GM04504 (cell line): ENCODE measurements around the gene CACNA2D4.

Experiments used
- DNase-seq: peaks from one replicate; pipeline ENCODE4 v3.0.0-alpha.2; 2012; ENCODE audit warnings: low read depth

CACNA2D4 gene

DNA sequence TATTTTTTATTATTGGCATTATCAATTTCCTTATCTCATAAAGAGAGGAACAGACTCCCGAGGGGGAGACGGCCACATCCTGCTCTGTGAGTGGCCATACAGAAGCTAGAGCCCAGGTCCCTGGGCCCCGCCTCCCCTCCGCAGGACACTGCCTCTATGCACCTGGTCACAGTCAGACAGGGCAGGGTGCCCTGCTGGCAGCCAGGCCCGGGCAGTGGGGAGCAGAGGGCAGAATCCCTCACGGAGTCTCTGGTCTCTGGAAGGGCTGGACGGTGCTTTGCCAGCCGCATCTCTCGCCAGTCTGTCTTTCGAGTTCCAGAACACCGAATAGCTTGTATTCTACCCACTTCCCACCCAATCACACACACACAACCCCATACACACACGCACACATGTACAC is 16.4 kb upstream of the CACNA2D4 start:
- no peak for DNase-seq

DNA sequence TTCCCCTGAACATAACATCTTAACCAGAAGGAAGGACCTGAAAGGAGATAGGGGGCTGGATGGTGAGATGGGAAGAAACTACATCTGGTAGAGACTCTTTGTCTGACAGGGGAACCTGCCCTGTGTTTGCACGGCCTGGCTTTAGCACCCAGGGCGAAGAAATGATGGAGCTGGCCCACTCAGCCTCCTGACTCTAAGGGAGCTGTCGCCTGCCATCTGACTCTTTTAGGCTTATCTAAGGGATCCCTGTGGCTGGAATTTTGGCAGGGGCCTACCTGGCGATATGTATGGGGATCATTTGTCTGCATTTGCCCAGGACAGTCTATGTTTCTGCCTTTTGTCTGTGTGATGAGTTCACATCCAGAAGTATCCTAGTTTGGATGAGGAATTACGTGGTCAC is 15.6 kb upstream of the CACNA2D4 start:
- no peak for DNase-seq

DNA sequence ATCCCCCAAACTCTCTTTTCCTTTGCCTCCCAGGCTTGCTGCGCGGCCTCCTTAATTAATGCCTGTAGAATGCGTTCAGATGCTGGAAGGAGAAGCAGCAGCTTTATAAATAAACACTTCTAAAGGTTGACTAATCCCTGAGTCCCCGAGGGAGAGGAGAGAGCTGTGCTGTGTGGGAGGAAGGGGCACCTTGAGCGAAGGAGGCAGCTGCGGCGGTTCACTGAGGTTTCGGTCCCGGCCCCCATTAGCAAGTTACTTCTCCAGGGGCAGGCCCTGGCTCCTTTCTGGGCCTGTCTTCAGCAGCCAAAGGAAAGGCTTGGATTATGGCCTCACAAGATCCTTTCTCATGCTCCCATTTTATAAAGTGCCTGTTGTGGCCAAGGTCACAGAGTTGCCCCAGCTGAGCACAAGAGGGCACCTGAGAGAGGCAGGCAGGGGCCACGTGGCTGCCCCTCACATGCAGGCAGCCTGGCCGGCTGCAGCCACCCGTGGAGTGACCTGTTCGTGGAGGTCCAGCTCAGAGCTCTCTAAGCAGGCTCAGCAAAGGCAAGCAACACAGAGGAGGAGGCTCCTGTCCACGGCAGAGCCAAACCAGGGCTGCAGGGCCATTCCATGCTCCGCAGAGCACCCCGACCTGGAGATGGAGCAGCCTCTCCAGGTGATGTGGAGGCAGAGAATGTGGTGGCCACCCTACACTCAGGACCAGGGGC is 15.0 kb upstream of the CACNA2D4 start:
- no peak for DNase-seq

DNA sequence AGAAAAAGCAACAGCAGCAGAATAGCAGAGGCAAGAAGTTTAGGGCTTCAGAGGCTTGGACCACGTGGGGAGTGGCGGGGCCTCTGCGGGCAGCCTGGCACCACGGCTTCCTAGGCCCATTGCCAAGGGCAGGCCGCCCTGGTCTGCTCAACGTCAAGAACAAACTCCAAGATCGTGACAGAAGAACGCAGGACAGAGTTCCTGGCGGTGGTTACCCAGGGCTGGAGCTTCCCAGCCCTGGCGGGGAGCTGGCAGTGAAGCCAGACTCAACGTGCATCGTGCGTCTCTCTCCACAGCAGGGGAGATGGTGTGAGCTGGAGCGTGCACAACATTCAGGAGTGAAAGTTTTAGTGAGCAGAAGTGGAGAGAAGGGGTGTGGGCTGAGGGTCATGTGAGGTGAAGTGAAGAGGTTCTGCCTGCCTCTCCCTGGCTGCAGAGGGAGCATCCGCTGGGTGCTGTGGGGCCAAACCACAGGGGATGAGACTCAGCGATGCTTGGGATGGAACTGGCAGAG is 13.9 kb upstream of the CACNA2D4 start:
- DNase-seq = no peak

DNA sequence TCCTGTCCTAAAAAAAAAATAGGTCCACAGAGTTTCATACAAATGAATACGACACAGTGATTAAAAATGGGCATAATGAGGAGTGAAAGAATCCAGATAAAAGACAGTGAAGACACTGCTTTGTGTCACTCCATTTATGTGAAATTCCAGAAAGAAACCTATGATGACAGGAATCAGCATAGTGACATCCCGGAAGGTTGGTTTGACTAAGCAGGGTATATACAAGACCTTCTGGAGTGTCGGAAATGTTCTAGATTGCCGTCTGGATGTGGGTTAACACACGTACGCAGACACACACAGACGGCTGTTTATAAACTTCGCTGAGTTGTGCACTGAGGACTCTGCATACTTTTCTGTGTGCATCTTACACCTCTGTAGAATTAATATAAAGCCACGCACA is 13.2 kb upstream of the CACNA2D4 start:
- no peak for DNase-seq

DNA sequence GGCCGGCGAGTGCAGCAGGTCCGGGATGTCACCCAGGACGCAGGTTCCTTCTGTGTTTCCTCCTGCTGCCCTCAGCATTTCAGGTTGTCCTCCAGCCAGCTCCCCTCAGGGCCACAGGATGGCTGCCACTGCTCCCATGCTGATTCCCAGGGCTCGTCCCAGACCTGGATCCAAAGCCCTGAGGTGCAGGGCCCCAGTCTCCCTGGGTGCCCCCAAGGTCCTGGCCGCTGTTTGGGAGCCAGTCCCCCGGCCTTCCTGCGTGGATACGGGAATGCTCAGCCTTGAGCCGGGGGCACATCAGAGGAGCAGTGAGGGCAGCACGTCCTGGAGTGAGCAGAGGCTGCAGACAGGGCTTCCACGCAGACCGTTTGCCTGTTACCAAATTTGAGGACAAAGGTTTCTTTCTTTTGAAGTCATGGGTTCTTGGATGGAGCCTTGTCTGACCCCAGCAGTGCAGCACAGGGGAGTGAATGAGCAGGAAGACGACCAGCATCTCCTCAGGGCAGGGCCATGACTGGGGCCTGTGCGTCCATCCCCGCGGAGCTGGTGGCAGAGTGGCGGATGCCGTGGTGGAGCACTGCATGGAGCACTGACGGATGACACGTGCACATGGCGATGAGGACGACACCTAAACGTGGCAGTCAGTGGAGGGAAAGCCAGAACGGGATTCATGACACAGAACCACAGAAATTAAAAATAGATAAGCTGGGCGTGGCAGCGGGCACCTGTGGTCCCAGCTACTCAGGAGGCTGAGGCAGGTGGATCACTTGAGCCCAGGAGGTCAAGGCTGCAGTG is 12.5 kb upstream of the CACNA2D4 start:
- no peak for DNase-seq

DNA sequence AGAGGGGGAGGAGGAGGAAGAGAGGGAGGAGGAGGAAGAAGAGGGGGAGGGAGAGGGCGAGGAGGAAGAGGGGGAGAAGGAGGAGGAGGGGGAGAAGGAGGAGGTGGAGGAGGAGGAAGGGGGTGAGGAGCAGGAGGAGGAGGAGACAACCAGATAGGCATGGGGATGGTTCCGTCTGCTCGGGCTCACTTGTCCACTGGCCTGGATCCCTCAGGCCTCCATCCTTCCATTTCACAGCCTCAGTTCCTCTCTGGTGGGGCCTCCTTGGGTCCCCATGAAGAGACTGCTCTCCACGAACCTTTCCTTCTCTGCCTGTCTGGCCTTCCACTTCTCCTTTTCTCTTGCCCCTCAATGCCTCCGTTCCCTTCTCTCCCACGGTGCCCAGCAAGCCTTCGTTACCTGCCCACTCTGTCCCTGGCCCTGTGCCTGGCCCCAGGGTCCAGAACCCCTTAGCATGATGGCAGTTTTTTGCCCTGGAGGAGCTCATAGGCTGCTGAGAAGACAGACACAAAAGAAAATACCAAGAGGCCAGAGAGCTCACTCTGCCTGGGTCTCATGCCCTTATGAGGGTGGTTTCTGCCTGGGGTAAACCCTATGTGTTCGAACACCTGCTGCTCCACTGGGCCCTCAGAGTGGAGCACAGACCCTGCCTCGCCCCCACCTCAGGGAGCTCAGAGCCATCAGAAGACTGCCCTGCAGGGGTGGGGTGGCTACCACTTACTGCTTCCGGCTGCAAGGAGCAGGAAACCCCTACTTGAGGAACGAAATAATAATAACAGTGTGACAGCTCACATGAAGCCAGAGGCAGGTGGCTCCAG is 11.7 kb upstream of the CACNA2D4 start:
- no peak for DNase-seq

DNA sequence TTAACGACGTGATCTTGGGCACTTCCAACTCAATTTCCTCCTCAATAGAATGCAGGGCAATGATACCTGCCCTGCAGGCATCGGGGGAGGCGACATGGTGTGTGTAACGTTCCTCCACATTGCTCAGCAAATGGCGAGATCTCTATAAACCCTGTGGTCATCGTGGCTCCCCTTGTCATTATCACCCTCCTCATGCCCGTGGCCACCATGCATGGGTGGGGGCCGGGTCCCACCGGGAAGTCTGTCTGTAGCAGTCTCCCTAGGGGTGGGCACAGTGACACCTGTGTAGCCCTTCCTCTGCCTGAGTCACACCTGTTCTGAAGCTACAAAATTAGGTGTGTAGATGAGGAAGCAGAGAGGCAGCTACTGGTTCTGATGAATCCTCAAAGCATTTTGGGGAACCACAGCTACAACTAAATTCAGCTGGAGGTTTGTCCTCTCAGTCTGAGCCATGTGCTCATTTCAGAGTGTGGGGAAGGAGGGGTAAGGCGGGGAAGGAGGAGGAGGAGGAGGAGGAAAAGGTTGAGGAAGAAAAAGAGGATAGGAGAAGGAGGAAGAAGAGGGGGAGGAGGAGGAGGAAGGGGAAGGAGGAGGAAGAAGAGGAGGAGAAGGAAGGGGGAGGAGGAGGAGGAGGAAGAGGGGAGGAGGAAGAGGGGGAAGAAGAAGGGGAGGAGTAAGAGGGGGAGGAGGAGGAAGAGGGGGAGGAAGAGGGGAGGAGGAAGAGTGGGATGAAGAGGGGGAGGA is 11.0 kb upstream of the CACNA2D4 start:
- no peak for DNase-seq

DNA sequence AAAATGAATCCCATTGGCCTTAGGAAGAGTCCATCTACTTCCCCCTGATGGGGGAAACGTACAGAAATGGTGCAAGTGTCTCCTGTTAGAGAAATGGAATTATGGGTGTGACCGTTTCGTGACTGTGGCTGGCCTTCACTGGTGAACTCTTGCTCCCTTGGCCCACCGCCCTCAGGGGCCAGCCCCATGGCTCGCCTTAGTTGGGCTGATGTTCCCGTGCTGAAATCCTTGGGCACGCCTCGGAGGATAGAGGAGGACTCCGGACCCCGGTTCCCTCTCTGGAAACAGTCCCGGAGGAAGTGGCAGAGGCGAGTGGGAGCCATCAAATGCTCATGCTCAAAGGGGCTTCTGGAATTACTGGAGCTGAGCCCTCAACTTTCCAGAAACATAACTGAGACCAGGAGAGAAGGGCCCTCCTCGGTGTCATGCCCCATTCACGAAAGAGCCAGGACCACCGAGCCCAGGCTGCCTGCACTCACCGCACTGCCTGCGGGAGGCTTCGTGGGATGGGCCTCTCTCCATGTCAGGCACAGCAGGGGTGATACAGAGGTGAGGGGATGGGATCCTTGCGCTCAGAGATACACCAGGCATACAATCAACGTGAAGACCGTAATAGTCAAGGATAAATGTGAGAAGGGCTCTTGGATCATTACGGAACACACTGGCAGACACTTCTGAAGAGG is 10.1 kb upstream of the CACNA2D4 start:
- DNase-seq = no peak

DNA sequence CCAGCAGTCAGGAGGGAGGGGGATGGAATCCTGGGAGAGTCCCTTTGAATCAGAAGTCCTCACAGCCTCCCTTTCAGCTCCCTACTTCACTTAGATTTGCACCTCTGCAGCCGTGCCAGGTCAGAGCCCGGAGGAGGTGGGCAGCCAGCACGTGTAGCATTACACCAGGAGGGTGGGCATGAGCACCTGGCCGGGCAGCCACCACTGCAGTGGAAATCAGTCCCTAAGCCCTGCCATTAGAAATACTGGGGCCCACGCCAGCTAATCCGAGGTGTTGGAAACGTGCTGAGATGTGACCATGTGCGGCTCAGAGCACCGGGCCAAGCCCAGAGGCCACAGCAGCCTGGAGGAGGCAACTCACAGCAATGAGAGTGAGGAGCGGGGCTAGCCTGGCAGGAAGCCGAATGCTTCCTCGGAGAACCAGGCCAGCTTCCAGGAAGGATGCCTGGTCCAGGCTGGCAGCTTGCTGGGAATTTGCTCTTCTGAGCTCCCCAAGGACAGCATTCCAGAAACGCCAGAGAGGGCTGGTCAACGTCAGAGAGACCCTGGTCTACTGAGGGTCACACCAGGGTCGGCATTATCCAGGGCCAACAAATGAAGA is 9.4 kb upstream of the CACNA2D4 start:
- DNase-seq = no peak

DNA sequence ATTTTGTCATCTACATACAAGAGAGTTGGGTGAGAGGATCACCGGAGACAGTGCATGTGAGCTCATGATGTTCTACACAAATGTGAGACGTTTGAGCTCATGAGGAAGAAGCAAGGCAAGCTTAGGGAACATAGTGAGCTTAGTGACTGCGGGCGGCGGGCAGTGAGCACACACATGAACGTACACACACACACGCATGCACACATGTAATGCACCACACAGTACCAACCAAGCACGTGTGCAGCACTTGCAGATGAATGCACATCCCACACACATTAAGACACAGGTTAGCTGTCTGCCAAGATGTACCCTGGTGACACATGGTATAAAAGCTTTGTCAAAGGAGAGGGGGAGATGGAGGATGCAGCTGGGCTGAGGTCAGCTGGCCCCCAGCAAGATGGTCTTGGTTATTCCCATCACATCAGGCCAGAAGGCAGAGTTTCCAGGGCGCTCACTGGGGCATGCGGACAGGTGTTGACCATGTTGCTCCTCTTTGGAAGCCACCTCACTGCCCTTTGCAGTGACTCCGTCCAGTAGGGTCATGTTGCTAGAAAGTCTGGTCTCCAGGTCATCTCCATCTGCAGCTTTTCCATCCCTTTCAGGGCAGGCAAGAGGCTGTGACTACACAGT is 8.7 kb upstream of the CACNA2D4 start:
- no peak for DNase-seq

DNA sequence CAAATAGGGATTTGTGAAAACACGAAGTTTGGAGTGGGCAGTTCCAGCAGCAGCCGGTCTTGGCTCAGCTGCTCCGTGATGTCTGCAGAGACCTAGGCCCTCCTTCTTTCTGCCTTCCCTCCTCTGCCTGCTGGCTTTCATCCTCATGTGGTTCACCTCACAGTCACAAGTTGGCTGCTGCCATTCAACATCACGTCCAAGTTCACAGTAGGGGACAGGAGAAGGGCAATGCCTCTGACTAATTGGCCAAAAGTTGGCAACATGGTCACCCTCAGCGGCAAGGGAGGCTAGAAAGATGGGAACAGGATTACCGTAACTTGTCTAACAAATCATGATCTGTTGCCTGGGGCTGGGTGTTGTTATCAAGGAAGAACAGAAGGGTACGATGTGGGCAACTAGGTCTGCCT is 7.8 kb upstream of the CACNA2D4 start:
- no peak for DNase-seq

DNA sequence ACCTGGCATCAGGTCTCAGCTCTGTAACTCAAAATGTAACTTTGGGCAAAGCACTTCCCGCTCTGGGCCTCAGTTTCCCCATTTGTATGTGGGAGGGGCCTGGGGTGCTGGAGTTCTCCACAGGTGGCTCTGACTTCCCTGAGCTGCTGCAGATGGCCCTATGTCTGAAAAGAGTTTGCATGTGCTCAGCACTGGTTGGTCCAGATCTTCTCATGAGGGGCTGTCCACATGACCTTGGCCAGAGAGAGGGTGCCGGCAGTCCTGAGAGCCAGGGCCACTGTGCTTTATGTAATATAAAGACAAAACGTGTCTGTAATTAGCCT is 7.2 kb upstream of the CACNA2D4 start:
- no peak for DNase-seq

DNA sequence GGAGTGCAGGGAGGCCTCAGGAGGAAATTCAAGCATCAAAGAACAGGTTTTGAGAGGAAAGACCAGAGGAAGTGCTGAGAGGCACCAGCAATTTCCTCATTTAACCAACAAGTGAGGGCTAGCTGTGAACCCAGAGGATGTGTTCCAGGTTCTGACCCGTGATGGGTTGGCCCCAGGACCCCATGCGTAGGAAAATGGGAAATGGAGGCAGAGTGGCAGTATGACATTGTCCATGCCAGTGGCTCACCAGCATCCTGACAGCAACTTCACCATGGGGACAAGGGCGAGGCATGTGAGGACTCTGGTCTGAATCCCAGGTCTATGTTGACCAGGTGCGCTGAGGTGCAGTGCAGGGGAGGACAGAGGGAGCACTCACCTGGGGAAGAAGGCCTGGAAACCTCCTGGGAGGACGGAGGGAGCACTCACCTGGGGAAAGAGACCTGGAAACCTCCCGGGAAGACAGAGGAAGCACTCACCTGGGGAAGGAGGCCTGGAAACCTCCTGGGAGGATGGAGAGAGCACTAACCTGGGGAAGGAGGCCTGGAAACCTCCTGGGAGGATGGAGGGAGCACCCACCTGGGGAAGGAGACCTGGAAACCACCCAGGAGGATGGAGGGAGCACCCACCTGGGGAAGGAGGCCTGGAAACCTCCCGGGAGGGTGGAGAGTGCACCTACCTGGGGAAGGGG is 6.7 kb upstream of the CACNA2D4 start:
- no peak for DNase-seq

DNA sequence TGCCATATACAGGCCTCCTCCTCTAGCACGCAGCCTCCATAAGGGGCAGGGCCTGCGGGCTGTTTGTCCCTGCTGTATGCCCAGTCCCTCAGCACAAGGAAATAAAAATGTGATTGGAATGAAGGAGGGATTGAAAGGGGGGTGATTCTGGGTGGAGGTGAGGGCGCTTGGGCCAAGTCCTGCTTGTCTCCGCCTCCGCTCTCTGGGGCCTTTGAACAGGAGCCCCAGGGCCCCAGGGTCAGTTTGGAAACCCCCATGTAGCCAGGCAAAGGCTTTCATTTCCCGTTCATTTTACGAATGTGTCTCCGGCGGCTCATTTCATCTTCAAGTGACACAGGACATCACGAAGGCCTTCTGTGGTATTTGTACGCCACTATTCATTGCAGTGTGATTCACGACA is 4.5 kb upstream of the CACNA2D4 start:
- DNase-seq = no peak

DNA sequence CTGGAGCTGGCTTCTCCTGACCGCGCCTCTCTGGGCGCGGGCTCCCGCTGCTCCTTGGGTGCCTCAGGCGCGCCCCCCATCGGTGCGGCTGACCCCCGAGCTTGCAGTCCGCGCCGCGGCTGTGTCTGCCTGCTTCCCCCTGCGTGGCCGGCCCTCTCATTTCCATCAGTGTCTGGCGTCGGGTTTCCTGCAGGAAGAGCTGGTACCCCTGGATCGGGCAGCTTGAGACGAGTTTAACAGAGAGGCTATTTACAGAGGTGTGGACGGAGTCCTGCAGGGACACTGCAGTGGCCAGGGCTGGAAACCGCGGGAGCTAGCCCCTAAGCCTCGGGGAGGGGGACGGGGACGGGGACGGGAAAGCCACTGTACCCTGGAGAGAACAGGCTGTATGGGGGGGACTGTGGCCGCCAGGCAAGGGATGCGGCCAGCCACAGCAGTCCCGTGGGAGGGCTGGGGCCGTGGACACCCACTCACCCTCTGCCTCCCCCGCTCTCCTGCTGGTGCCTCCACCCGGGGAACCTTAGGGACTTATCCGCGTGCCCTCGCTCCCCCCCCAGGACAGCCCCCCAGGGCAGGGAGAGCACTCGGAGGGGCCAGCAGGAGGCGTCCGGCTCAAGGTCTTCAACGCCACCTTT is 3.7 kb upstream of the CACNA2D4 start:
- DNase-seq = no peak

DNA sequence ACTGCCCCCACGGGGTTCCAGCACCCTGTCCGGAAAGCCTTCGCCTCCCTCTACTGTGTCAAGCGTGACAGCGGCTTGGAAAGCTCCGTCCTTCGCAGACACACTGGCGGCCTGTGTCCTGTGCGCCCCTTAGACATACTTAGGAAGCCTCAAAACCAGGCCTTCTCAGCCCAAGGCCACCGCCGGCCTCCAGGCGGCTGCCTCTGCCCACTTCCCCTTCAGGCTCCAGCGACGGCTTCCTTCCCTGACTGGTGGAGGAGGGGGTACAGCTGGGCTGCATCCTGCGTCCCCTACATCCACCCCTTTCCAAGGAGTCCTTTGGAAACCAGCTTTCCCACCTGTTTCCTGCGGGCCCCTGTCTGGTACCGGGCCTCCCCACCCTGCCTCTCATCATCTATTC is 2.5 kb upstream of the CACNA2D4 start:
- DNase-seq = no peak

DNA sequence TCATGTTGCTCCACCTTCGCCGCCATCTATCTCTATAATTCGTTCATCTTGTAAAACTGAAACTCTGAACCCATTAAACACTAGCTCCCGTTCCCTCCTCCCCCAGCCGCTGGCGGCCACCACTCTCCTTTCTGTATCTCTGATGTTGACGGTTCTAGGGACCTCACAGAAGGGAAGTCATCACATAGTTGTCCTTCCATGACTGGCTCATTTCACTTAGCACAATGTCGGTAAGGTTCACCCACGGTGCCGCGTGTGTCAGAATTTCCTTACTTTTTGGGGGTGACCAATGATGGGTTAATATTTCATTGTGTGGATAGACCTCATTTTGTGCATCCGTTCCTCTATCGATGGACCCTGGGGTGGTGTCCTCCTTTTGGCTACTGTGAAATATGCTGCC is 2.0 kb upstream of the CACNA2D4 start:
- no peak for DNase-seq

DNA sequence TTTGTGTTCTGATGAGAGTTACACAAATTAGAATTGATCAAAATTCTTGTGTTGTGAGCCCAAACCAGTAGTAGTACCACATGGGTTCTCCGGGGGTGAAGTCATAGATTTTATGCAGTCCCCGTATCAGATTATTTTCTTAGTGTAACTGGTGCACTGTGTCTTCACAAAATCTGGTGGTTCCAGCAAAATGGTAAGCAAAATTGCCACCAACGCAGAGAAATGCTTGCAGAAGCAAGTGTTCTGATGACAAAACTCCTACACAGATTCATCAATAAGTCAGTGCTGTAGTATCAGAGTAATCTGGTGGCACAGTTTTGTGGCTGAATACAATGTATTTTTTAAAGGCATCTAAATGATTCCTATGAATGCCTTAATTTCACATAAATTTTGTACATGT is 1.3 kb upstream of the CACNA2D4 start:
- no peak for DNase-seq

DNA sequence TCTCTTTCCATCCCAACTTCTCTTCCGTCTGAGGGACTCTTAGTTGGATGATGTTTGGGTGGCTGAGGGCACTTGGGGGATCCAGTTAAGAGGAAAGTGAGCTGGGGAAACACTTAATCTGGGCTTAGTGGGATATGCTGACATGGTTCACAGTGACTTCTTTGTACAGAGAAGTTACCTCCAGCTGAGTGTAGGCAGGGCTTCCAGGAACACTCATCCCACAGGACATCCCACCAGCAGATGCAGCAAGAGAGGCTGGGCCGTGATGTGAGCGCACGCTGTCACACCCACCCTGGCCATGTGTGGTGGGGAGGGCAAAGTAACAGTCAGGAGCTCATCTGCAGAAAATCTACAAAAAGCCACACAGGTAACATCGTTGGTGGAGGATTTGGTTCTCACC is 832 bp upstream of the CACNA2D4 start:
- DNase-seq = no peak
